Ovary (tissue), 3 donors: Measurements from ENCODE around the gene HIPK3.

Source experiments
- POLR2A ChIP-seq: fragments of 450-650 bp; IDR thresholded peaks from one replicate; pipeline ENCODE4 v1.6.1; 2017; ENCODE audit warnings: antibody characterized with exemption, mild to moderate bottlenecking, moderate library complexity
- TF ChIP-seq, protein P1 (sequence below), 3 donors: fragments of 450-650 bp in 2 of 3; fragments of 200-600 bp in 1 of 3; IDR thresholded peaks; one replicate each; pipeline versions ENCODE4 v1.5.1 to v1.8.0; 2016 to 2022; ENCODE audit warnings: antibody characterized with exemption in 3 of 3, mild to moderate bottlenecking in 1 of 3
- donor health status: DM: no; HTN: no; CAD: no.

DNA sequence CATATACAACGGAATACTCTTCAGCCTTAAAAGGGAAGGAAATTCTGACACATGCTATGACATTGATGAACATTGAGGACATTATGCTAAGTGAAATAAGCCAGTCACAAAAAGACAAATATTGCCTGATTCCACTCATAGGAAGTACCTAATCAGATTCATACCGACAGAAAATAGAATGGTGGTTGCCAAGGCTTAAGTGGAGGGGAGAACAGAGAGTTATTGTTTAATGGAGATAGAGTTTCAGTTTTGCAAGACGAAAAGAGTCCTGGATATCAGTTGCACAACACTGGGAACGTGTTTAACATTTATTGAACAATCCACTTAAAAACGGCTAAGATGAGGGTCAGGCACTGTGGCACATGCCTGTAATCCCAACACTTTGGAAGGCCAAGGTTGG lies 45.6 kb upstream of the HIPK3 start:
- TF ChIP-seq, protein P1, sequence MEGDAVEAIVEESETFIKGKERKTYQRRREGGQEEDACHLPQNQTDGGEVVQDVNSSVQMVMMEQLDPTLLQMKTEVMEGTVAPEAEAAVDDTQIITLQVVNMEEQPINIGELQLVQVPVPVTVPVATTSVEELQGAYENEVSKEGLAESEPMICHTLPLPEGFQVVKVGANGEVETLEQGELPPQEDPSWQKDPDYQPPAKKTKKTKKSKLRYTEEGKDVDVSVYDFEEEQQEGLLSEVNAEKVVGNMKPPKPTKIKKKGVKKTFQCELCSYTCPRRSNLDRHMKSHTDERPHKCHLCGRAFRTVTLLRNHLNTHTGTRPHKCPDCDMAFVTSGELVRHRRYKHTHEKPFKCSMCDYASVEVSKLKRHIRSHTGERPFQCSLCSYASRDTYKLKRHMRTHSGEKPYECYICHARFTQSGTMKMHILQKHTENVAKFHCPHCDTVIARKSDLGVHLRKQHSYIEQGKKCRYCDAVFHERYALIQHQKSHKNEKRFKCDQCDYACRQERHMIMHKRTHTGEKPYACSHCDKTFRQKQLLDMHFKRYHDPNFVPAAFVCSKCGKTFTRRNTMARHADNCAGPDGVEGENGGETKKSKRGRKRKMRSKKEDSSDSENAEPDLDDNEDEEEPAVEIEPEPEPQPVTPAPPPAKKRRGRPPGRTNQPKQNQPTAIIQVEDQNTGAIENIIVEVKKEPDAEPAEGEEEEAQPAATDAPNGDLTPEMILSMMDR (IDR thresholded peaks at IDR 0.05) = no peak
- no peak for TF ChIP-seq POLR2A
